Measurements from ENCODE around the gene CDK13.

The CDK13 gene

GRCh38 chr7:40008223-40008815, 58.3 kb downstream of the CDK13 start:
- DNase-seq (ENCODE audit: low spot score): no peak

DNA sequence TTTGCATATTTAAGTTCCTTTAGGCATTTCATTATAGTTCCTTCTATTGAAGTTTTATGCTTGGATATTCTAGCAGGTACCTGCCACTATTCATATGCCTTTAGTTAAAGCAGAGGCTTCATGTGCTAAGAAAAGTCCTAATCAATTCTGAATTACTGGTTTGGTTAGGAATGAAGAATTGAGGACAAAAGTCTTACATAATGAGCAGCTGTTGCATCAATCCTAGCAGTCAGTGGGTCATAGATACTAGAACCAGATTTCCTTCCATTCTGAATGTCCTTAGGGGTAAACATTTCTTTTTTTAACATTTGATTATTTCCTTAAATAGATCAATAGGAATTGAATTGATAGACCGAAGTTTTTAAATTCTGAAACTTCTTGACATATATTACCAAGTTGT, 59.2 kb downstream of the CDK13 start:
- DNase-seq (ENCODE audit: low spot score): no peak

DNA sequence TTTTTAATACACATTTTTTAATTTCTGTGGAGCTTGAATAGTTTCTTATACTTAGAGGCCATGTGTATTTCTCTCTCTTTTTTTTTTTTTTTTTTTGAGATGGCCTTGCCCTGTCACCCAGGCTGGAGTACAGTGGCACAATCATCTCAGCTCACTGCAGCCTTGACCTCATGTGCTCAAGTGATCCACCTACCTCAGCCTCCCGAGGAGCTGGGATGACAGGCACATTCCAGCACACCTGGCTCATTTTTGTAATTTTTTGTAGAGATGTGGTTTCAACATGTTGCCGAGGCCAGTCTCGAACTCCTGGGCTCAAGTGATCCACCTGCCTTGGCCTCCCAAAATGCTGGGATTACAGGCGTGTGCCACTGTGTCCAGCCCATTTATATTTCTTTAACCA, 64.3 kb downstream of the CDK13 start:
- no peak for DNase-seq (ENCODE audit: low spot score)

DNA sequence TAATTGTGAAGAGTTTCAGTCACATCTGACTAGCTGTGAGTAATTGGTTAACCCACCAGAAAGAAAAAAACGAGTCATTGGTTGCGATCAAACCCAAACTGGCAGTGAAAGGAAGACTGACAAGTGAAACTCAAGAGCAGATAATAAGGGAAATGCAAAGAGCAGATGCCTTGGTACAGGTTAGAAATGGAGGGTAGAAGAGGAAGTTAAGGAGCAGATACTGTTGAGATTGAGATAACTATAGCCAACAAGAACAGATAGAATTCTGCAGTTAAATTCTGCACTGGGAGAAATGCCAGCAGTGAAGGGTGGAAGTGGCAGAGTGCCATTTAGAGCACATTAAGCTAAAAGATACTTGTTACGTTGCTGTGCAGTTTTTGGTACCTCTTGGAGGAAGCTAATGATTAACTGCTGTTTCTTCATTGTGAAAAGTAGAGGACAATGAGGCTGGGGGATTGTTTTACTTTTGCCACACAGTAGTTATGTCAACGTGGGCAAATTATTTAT, 65.8 kb downstream of the CDK13 start:
- DNase-seq (ENCODE audit: low spot score): no peak

DNA sequence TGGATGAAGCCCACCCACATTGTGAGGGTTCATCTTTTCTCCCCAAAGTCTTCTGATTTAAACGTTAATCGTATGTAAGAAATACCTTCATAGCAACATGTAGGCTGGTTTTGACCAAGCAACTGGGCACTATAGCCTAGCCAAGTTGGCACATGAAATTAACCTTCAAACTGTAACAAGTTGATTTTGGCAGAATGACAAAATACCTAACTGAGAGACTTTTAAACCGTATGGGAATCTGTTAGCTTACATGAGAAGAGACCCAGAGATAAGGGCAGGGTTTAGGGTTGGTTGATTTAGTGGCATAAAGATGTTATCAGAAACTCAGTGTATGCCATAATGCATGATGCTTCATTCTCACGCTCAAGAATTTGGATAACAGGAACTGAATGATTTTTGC, 69.5 kb downstream of the CDK13 start:
- DNase-seq (ENCODE audit: low spot score): no peak

- no peak for DNase-seq (ENCODE audit: low spot score)
These were observed 74.0 kb downstream of the CDK13 start for GRCh38 chr7:40024048-40024447.

GRCh38 chr7:40024841-40025240, 74.8 kb downstream of the CDK13 start:
- DNase-seq (ENCODE audit: low spot score): no peak

DNA sequence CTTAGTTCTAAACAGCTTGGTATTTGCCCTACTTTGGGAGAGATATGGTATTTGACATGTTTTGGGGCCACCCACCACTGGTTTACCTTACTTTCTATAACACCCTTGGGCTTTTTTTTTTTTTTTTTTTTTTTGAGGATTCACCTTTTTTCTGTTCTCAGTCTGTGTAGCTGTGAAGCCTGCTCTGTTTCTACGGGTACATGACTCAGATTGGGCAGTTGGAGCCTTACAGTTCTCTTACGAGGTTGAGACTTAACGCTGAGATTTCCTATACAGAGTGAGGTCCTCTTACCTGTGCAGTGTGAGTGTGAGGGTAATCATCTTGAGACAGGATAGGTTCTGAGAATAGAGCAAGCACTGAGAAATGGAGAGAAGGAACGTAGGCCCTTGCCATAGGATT, 77.5 kb downstream of the CDK13 start:
- no peak for DNase-seq (ENCODE audit: low spot score)

- DNase-seq (ENCODE audit: low spot score): no peak
These were observed 83.8 kb downstream of the CDK13 start for GRCh38 chr7:40033826-40034225.

DNA sequence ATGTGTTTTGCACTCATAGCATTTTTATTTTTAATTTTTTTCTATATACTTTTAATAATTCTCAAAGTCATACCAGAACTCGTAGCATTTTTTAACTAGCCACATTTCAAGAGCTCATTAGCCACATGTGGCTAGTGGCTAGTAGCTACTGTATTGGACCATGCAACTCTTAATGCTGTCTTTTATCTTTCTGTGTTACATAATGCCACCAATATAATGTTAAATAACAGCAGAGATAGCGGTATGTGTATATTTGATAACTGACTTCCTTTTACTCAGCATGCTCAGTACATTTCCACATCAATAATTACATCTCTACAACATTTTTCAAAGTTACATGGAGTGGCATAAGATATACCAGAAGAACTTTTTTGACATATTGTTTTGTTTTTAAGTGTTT, 91.4 kb downstream of the CDK13 start:
- no peak for DNase-seq (ENCODE audit: low spot score)

DNA sequence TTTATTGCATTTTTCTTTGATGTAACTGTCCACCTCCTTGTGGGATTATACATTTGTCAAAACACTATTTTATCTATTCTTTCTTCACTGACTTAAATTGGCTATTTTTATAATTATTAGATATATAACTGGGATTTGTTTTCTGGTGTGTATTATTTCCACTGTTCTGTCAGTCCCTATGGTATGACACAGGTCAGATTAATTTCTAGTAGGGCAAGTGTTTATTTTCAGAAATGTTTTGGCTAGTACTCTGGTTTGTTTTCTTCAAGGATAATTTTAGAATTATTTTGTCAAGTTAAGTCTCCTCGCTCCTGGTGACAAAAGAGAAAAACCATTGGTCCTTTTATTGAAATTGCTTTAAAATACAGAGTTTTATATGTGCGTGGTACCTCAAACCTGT, 93.1 kb downstream of the CDK13 start:
- no peak for DNase-seq (ENCODE audit: low spot score)

GRCh38 chr7:40047661-40048060, 97.6 kb downstream of the CDK13 start:
- DNase-seq (ENCODE audit: low spot score): no peak

DNA sequence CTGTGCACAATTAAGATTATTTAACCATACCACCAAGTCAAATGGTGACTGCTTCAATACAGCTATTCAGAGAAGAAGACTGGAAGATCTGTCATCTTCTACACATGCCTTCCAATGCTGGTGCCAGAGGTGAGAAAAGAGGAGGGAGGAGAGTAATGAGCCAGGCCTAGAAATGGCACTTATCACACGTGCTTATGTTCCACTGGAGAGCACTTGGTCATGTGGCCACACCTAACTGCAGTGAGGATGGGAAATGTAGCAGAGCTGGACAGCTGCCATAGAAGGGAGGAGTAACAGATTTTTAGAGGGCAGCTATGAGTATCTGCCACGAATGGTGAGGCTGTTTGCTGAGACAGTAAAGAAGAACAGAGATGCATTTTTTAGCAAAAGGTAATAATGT, 107.2 kb downstream of the CDK13 start:
- no peak for DNase-seq (ENCODE audit: low spot score)

- DNase-seq (ENCODE audit: low spot score): no peak
These were observed 108.0 kb downstream of the CDK13 start for GRCh38 chr7:40058026-40058425.

DNA sequence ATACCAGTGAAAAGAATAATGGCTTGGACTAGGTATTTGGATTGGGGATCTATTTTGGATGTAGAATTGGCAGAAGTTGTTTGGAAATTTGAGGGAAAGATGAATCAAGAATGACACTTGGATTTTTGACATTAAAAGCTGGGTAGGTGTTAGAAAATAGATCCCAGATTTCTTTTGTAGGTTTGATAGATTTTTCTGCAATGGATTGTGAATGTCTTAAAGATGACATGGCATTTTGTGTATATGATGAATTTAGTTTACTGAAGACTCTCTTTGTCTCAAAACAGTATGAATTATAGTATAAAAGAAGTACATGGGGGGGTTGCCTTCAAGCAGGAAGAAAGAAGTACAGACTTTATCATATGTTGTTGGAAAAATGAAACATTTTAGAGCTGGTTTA, 108.6 kb downstream of the CDK13 start:
- DNase-seq (ENCODE audit: low spot score): no peak

GRCh38 chr7:40059057-40059456, 109.0 kb downstream of the CDK13 start:
- DNase-seq (ENCODE audit: low spot score): no peak

- DNase-seq (ENCODE audit: low spot score): no peak
These were observed 122.2 kb downstream of the CDK13 start for GRCh38 chr7:40072268-40072667.

DNA sequence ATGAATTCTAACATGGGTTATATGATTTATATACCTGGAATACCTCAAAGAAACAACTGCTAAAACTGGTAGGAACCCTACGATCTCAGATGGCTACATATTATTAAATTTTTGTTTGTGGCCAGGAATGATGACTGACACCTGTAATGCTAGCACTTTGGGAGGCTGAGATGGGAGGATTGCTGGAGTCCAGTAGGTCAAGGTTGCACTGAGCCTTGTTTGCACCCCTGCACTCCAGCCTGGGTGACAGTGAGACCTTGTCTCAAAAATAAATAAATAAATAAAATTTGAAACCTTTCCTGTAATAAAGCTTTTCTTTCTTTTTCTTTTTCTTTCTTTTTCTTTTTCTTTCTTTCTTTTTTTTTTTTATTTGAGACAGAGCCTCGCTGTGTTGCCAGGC, 123.2 kb downstream of the CDK13 start:
- no peak for DNase-seq (ENCODE audit: low spot score)

DNA sequence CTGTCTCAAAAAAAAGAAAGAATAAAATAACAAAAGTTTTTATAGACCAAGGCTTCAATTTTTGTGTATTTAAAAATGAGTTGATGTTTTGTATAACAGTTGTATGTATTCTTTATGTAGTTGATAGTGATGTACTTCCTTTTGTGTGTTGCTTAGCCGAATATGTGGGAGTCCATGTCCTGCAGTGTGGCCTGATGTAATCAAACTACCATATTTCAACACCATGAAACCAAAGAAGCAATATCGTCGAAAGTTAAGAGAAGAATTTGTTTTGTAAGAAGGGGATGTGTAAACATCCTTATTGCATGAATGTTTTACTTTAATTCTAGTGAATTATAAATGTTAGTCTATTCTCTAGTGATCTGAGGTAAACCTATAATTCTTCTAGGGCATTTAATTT, 127.8 kb downstream of the CDK13 start:
- DNase-seq (ENCODE audit: low spot score): no peak

DNA sequence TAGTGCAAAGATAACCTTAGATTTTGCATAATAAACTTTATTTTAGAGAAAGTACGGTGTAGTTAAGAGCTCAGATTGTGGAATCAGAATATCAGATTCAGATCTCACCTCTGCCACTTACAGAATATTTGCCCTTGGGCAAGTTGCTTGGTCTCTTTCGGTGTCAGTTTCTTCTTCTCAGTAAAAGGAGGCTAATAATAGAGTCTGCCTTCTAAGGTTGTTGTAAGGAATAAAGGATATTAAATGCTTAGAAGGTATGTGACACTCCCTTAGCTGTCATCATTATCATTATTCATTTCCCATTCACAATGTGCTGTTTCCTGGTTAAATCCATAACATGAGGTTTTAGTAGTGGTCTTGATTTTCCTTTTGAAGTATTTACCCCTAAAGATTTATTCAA, 142.1 kb downstream of the CDK13 start:
- no peak for DNase-seq (ENCODE audit: low spot score)

- no peak for DNase-seq (ENCODE audit: low spot score)
These were observed 143.7 kb downstream of the CDK13 start for GRCh38 chr7:40093631-40094350.

DNA sequence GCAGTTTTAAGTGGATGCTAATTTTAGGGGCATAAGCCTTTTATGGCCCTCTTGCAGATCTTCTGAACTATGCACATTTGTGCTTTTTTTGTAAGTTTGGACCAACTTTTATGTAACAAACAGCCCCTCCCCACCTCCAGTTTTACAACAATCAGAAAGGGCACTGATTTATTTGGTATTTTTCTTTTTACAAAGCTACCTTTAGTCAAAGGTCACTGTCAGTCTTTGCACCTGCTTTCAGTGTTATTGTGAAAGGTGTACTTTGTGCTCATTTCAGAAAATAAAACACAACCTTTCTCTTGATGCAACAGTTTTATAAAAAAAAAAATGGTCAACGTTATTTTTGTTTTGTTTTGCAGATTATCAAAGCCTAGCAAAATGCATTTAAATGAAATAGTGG, 145.2 kb downstream of the CDK13 start:
- DNase-seq (ENCODE audit: low spot score): no peak

- no peak for DNase-seq (ENCODE audit: low spot score)
These were observed 145.8 kb downstream of the CDK13 start for GRCh38 chr7:40095695-40096327.

DNA sequence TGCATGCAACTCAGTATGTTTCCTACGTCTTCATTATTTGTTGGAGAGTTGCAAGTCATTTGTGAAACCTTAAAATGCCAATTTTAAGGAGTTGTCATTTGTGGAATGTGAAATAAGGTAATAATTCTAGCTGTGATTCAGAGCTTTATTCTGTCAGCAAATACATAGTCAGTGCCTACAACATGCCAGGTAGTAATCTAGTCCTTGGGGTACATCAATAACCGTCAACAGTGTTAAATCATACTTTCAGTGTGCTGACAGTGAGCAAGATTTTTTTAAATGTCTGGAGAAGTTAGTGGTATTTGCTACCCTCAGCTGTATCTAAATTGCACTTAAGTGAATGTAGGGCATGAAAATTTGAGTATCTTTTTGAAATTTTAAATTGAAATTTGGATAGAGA, 147.7 kb downstream of the CDK13 start:
- DNase-seq (ENCODE audit: low spot score): no peak

Measured in kidney capillary endothelial cell (primary cell).